ENCODE data around the gene GNPTAB. TPM values are rescaled to one million over a fixed set of nuclear protein-coding genes. Genes with fewer than 3 reads are reported as not detected.

The GNPTAB gene
- total and polyA plus RNA-seq, 2 of the 13 experiments (the other 11 are each of a cell fraction or from before 2014, with no cell fraction given), result 13.6 to 19.4 TPM

GRCh38 chr12:101777978-101778377 lies 52.8 kb downstream of the GNPTAB start:
- no peak for DNase-seq (ENCODE audit: low spot score)
- no TSS peak for BruUV-seq (replicated peaks)
- no peak overlapping the region for H3K9ac ChIP-seq (ENCODE audit: insufficient read depth, low read depth, low read length)
- FAIRE-seq, result no peak
- in situ Hi-C loops (cut with HindIII; ENCODE audit: extremely low pct_ligation_motif_present, low pct_unique_long_range_greater_than_20kb), result no loop called here
- TF ChIP-seq KAT2B (IDR thresholded peaks at IDR 0.05; ENCODE audit: borderline replicate concordance, low read depth, low read length), result no peak
- no peak for TF ChIP-seq FOXK2 (IDR thresholded peaks at IDR 0.05)
- no peak overlapping the region for H3K4me2 ChIP-seq (ENCODE audit: low read depth, low read length)
- intact Hi-C loops (cut with micrococcal nuclease; ENCODE audit: unreplicated experiment), result no loop called here
- no peaks in the 10 kb centered on the region for H4K20me1 ChIP-seq (ENCODE audit: insufficient read depth, low read length)
- H3K4me3 ChIP-seq (replicated peaks in 1 of 3; ENCODE audit: insufficient read depth in 1 of 3, low read depth in 2 of 3, low read length in 3 of 3), result no peak overlapping the region
- peaks cover 14% of the 10 kb centered on the region; the same call in 1 of the 2 replicates for H3K4me1 ChIP-seq (ENCODE audit: insufficient read depth, low read length)
- H3K27me3 ChIP-seq (ENCODE audit: control insufficient read depth in 1 of 2, insufficient read depth in 2 of 2, low read length in 2 of 2), result no peaks in the 10 kb centered on the region
- no peak overlapping the region for H3K27ac ChIP-seq (ENCODE audit: extremely low read length, insufficient read depth, low read length)
- no peaks in the 10 kb centered on the region; a peak in 1 of 5 replicates for H3K36me3 ChIP-seq (replicated peaks in 1 of 2; ENCODE audit: control insufficient read depth in 1 of 2, insufficient read depth in 2 of 2, low read length in 2 of 2)
- no peaks in the 10 kb centered on the region for H3K79me2 ChIP-seq (ENCODE audit: insufficient read depth, low read length)
- WGBS (ENCODE audit: low lambda C conversion rate), result 80% methylated on average over 4 of the region's 4 CpGs
- CTCF ChIA-PET (ENCODE audit: low intra/inter-chr PET ratio, low total read pairs), result no interaction called here
- ATAC-seq, result no peak
- no peak overlapping the region for H2AFZ ChIP-seq (ENCODE audit: low read length)
- POLR2A ChIA-PET, result no interaction called here
- no peaks in the 10 kb centered on the region for H3K9me3 ChIP-seq (ENCODE audit: low read length)

GRCh38 chr12:101777485-101777884 lies 53.3 kb downstream of the GNPTAB start:
- Histone ChIP-seq H3K9me3 (ENCODE audit: low read length) (no peaks in the 10 kb centered on the region), H4K20me1 (ENCODE audit: insufficient read depth, low read length) (no peaks in the 10 kb centered on the region), H3K36me3 (replicated peaks in 1 of 2; ENCODE audit: control insufficient read depth in 1 of 2, insufficient read depth in 2 of 2, low read length in 2 of 2) (no peaks in the 10 kb centered on the region; a peak in 1 of 5 replicates), H3K9ac (ENCODE audit: insufficient read depth, low read depth, low read length) (no peak overlapping the region), H3K27ac (ENCODE audit: extremely low read length, insufficient read depth, low read length) (no peak overlapping the region), H2AFZ (ENCODE audit: low read length) (no peak overlapping the region), H3K4me3 (replicated peaks in 1 of 3; ENCODE audit: insufficient read depth in 1 of 3, low read depth in 2 of 3, low read length in 3 of 3) (no peak overlapping the region), H3K4me2 (ENCODE audit: low read depth, low read length) (no peak overlapping the region), H3K27me3 (ENCODE audit: control insufficient read depth in 1 of 2, insufficient read depth in 2 of 2, low read length in 2 of 2) (no peaks in the 10 kb centered on the region), H3K4me1 (ENCODE audit: insufficient read depth, low read length) (peaks cover 14% of the 10 kb centered on the region; the same call in 1 of the 2 replicates), H3K79me2 (ENCODE audit: insufficient read depth, low read length) (no peaks in the 10 kb centered on the region)
- ChIA-PET CTCF (ENCODE audit: low intra/inter-chr PET ratio, low total read pairs) (no interaction called here), POLR2A (no interaction called here)
- BruUV-seq (replicated peaks), result no TSS peak
- 70% methylated on average over 3 of the region's 3 CpGs for WGBS (ENCODE audit: low lambda C conversion rate)
- TF ChIP-seq ZBTB8A (CRISPR knock-in tag; IDR thresholded peaks at IDR 0.05; ENCODE audit: borderline replicate concordance, low read depth), result no peak
- TF ChIP-seq MAFK (conservative IDR thresholded peaks at IDR 0.05 in 1 of 2, IDR thresholded peaks at IDR 0.05 in 1 of 2; ENCODE audit: low read length in 2 of 2), result 0 out of 4 replicates have a peak, but pooled peaks of 1 of the 2 experiments have one; percentile 23
- ATAC-seq, result no peak
- in situ Hi-C loops (cut with HindIII; ENCODE audit: extremely low pct_ligation_motif_present, low pct_unique_long_range_greater_than_20kb) (no loop called here), intact Hi-C loops (cut with micrococcal nuclease; ENCODE audit: unreplicated experiment) (no loop called here)
- no peak for DNase-seq (ENCODE audit: low spot score)
- no peak for FAIRE-seq
